OCI-LY3 (cell line): ENCODE data around the gene KIF20B.

Source experiments
- H2AFZ ChIP-seq: fragments of 200-600, 300-600 bp; shearing (Covaris generic); 2 replicates; pipeline ENCODE4 v1.6.0; 2014; ENCODE audit warnings: antibody characterized with exemption, low read depth, low read length
- H3K27ac ChIP-seq: fragments of 200-600, 300-600 bp; sonication (generic); 2 replicates; pipeline ENCODE4 v1.5.1; 2014; ENCODE audit warnings: mild to moderate bottlenecking, low read length, moderate library complexity, mixed read lengths
- H3K27me3 ChIP-seq: fragments of 200-600, 300-600 bp; sonication (generic); 2 replicates; pipeline ENCODE4 v1.6.1; 2014; ENCODE audit warnings: low read depth, low read length, mixed read lengths
- H3K36me3 ChIP-seq: fragments of 200-600, 300-600 bp; sonication (generic); replicated peaks from 2 replicates; pipeline ENCODE3; 2014; ENCODE audit warnings: low read depth, low read length, mixed read lengths
- H3K4me1 ChIP-seq: fragments of 300-600, 200-600 bp; sonication (generic); 2 replicates; pipeline ENCODE4 v1.6.1; 2014; ENCODE audit warnings: low read length, mixed read lengths
- H3K4me2 ChIP-seq: fragments of 200-600, 300-600 bp; sonication (generic); 2 replicates; pipeline ENCODE4 v1.6.1; 2014; ENCODE audit warnings: low read length, mixed read lengths
- H3K4me3 ChIP-seq: fragments of 300-600, 200-600 bp; sonication (generic); 2 replicates; pipeline ENCODE4 v1.5.1; 2014; ENCODE audit warnings: antibody characterized with exemption, mild to moderate bottlenecking, low read length, moderate library complexity
- H3K79me2 ChIP-seq: fragments of 300-600, 200-600 bp; shearing (Covaris generic); 2 replicates; pipeline ENCODE4 v1.6.1; 2014; ENCODE audit warnings: mild to moderate bottlenecking, low read length, mixed read lengths
- H3K9ac ChIP-seq: fragments of 300-600, 200-600 bp; shearing (Covaris generic); 2 replicates; pipeline ENCODE4 v1.6.0; 2014; ENCODE audit warnings: mild to moderate bottlenecking, low read length, moderate library complexity
- H3K9me3 ChIP-seq: fragments of 200-600, 300-600 bp; shearing (Covaris generic); 2 replicates; pipeline ENCODE4 v1.6.1; 2014; ENCODE audit warnings: low read length, mixed read lengths; ENCODE audit not compliant: insufficient read depth
- H4K20me1 ChIP-seq: fragments of 200-600, 300-600 bp; sonication (generic); 2 replicates; pipeline ENCODE4 v1.6.1; 2016; ENCODE audit warnings: low read length, mixed read lengths; ENCODE audit not compliant: insufficient read depth
- EZH2phosphoT487 ChIP-seq: fragments of 200-600 bp; shearing (Covaris generic); IDR thresholded peaks from 2 replicates; pipeline ENCODE4 v1.6.1; 2018; ENCODE audit warnings: antibody characterized with exemption, mixed run types, low read depth
- TF ChIP-seq, protein P1 (sequence below): fragments of 200-600, 300-600 bp; sonication (generic); IDR thresholded peaks from 2 replicates; pipeline ENCODE4 v1.5.1; 2014; ENCODE audit warnings: antibody characterized with exemption, low read length, low read depth

KIF20B gene

DNA sequence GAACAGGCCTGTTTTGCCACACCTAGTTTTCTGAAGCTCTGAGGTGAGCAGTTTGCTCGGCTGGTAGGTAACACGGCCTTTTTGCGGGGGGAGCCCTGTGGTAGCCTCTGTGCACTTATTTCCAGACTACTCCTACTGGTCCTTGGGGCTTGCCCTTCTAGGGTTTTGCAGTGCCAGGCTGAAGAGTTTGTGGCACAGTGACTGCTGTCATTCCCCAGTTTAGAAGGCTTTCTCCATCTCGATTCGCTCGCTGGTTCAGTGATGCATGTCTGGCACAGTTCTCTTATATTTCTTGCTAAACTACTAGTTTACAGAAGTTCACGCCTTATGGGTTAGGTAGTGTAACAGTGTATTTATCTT lies 711 bp downstream of the KIF20B start:
- no peaks in the 10 kb centered on the region for H3K27me3 ChIP-seq
- peak overlapping the region; percentile 96 for H3K4me3 ChIP-seq
- no peak overlapping the region for H2AFZ ChIP-seq
- peaks cover 5% of the 10 kb centered on the region for H3K36me3 ChIP-seq
- peaks cover 27% of the 10 kb centered on the region for H3K4me1 ChIP-seq
- peak overlapping the region; percentile 90 for H3K4me2 ChIP-seq
- H3K27ac ChIP-seq = peak overlapping the region; percentile 81
- H3K79me2 ChIP-seq = peaks cover 57% of the 10 kb centered on the region
- TF ChIP-seq, protein P1, sequence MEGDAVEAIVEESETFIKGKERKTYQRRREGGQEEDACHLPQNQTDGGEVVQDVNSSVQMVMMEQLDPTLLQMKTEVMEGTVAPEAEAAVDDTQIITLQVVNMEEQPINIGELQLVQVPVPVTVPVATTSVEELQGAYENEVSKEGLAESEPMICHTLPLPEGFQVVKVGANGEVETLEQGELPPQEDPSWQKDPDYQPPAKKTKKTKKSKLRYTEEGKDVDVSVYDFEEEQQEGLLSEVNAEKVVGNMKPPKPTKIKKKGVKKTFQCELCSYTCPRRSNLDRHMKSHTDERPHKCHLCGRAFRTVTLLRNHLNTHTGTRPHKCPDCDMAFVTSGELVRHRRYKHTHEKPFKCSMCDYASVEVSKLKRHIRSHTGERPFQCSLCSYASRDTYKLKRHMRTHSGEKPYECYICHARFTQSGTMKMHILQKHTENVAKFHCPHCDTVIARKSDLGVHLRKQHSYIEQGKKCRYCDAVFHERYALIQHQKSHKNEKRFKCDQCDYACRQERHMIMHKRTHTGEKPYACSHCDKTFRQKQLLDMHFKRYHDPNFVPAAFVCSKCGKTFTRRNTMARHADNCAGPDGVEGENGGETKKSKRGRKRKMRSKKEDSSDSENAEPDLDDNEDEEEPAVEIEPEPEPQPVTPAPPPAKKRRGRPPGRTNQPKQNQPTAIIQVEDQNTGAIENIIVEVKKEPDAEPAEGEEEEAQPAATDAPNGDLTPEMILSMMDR = no peak
- TF ChIP-seq EZH2phosphoT487 = no peak
- peak overlapping the region; percentile 86 for H3K9ac ChIP-seq
- peaks cover 10% of the 10 kb centered on the region; the same call in 1 of the 2 replicates for H4K20me1 ChIP-seq
- H3K9me3 ChIP-seq = no peaks in the 10 kb centered on the region

DNA sequence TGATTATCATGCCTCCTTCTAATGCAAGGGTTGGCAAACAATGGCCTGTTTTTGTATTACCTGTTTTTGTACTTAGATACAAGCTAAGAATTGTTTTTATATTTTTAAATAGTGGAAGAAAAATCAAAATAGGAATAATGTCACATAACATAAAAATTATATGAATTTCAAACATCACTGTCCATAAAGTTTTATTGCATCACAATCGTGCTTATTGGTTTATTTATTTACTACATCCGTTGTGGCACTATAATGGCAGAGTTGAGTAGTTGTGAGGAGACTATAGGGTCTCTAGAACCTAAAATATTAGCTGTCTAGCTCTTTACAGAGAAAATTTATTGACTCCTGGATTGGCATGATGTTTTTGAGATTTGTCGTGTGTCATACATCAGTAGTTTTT lies 4.1 kb downstream of the KIF20B start:
- Histone ChIP-seq H3K4me3 (no peak overlapping the region), H3K27ac (no peak overlapping the region)

DNA sequence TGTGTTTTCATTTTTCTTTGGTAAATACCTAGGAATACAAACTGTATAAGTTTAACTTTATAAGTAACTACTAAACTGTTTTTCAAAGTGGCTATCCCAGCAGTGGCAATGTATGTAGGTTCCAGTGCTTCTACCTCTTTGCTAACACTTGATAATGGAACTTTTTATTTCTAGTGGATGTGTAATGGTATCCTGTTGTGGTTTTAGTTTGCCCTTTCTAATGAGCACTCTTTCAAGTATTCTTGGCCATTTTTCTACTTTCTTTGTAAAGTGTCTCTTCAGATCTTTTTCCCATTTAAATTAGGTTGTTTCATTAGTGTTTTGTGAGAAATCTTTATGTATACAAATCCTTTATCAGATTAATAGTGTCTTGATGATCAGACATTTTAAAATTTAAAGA lies 4.6 kb downstream of the KIF20B start:
- Histone ChIP-seq H3K4me3 (no peak overlapping the region), H3K27me3 (no peaks in the 10 kb centered on the region), H2AFZ (no peak overlapping the region), H3K79me2 (peaks cover 94% of the 10 kb centered on the region), H3K9ac (no peak overlapping the region), H3K9me3 (no peaks in the 10 kb centered on the region), H3K27ac (no peak overlapping the region), H3K4me1 (peaks cover 22% of the 10 kb centered on the region; the same call in 1 of the 2 replicates), H3K4me2 (no peak overlapping the region), H3K36me3 (peaks cover 12% of the 10 kb centered on the region), H4K20me1 (peaks cover 10% of the 10 kb centered on the region; the same call in 1 of the 2 replicates)
- TF ChIP-seq EZH2phosphoT487 = no peak
- TF ChIP-seq, protein P1 = no peak

More for the DNA sequence above, 4.1 kb downstream of the KIF20B start:
- TF ChIP-seq, protein P1 = no peak
- no peak for TF ChIP-seq EZH2phosphoT487
- no peaks in the 10 kb centered on the region for H3K27me3 ChIP-seq
- peaks cover 25% of the 10 kb centered on the region for H3K4me1 ChIP-seq
- H3K79me2 ChIP-seq = peaks cover 88% of the 10 kb centered on the region
- H3K4me2 ChIP-seq = no peak overlapping the region
- H3K9me3 ChIP-seq = no peaks in the 10 kb centered on the region
- H4K20me1 ChIP-seq = peaks cover 10% of the 10 kb centered on the region; the same call in 1 of the 2 replicates
- peaks cover 10% of the 10 kb centered on the region for H3K36me3 ChIP-seq
- no peak overlapping the region for H3K9ac ChIP-seq
- H2AFZ ChIP-seq = no peak overlapping the region

DNA sequence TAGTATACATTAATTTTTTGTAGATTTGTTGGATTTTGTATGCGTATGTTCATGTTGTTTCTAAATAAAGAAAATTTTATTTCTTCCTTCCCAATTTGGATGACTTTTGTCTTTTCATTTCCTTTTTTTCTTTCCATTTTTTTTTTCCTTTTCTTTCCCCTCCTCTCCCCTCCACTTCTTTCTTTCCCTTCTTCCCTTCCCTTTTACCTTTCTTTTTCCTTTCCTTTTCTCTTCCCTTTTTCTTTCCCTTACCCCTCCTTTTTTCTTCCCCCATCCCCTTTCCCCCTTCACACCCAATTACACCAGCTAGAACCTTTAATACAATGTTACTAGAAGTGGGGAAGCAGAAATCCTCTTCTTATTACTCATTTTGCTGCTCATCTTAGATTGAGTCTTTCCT lies 6.0 kb downstream of the KIF20B start:
- Histone ChIP-seq H3K36me3 (peaks cover 19% of the 10 kb centered on the region), H3K27me3 (no peaks in the 10 kb centered on the region), H3K9ac (no peak overlapping the region), H3K4me3 (no peak overlapping the region), H2AFZ (no peak overlapping the region), H3K4me1 (peaks cover 22% of the 10 kb centered on the region; the same call in 1 of the 2 replicates), H3K27ac (no peak overlapping the region), H3K9me3 (no peaks in the 10 kb centered on the region), H4K20me1 (peaks cover 10% of the 10 kb centered on the region; the same call in 1 of the 2 replicates), H3K4me2 (no peak overlapping the region), H3K79me2 (peaks cover 89% of the 10 kb centered on the region)
- no peak for TF ChIP-seq EZH2phosphoT487
- TF ChIP-seq, protein P1 = no peak
